SU-DHL-6 (cell line): ENCODE data around the gene NSD1.
"Not testable (repeated sequence)": the region's sequence is repeated elsewhere in the genome, so short reads cannot be mapped to it uniquely, and the experiment has no call there.

Source experiments
- H2AFZ ChIP-seq: fragments of 200-600 bp; sonication (generic); 2 replicates; pipeline ENCODE4 v1.6.1; 2014; ENCODE audit warnings: low read depth, mild to moderate bottlenecking, moderate library complexity, mixed read lengths, antibody characterized with exemption, low read length; ENCODE audit not compliant: severe bottlenecking
- H3F3A ChIP-seq: fragments of 200-600 bp; shearing (Covaris generic); 2 replicates; pipeline ENCODE4 v1.6.0; 2016; ENCODE audit warnings: antibody characterized with exemption, mild to moderate bottlenecking; ENCODE audit not compliant: insufficient read depth
- H3K27ac ChIP-seq: fragments of 200-600 bp; sonication (generic); 2 replicates; pipeline ENCODE4 v1.5.1; 2016; ENCODE audit warnings: low read depth, mild to moderate bottlenecking, low read length, moderate library complexity, mixed read lengths
- H3K27me3 ChIP-seq: fragments of 200-600 bp; sonication (generic), shearing (Covaris generic); 2 replicates; pipeline ENCODE4 v1.6.0; 2014; ENCODE audit warnings: mild to moderate bottlenecking, low read length
- H3K36me3 ChIP-seq: fragments of 200-600 bp; sonication (generic); 2 replicates; pipeline ENCODE4 v1.6.1; 2014; ENCODE audit warnings: mild to moderate bottlenecking, low read length, mixed read lengths
- H3K4me2 ChIP-seq: fragments of 300-600, 200-600 bp; shearing (Covaris generic), sonication (generic); 2 replicates; pipeline ENCODE4 v1.6.0; 2014; ENCODE audit warnings: low read length, low read depth, mild to moderate bottlenecking; ENCODE audit not compliant: poor library complexity, severe bottlenecking
- H3K4me3 ChIP-seq: fragments of 200-600 bp; sonication (generic); 2 replicates; pipeline ENCODE4 v1.5.1; 2014; ENCODE audit warnings: antibody characterized with exemption, low read length, mild to moderate bottlenecking, mixed read lengths; ENCODE audit not compliant: insufficient read depth, poor library complexity, severe bottlenecking
- H3K79me2 ChIP-seq: fragments of 200-600 bp; sonication (generic); 2 replicates; pipeline ENCODE4 v1.6.1; 2014; ENCODE audit warnings: mild to moderate bottlenecking, low read length, moderate library complexity; ENCODE audit not compliant: insufficient read depth
- H3K9ac ChIP-seq: fragments of 200-600 bp; sonication (generic); 2 replicates; pipeline ENCODE4 v1.7.0; 2014; ENCODE audit warnings: mild to moderate bottlenecking, low read length
- H3K9me2 ChIP-seq: fragments of 200-600 bp; sonication (generic); replicated peaks from 2 replicates; pipeline ENCODE4 v1.6.1; 2014; ENCODE audit warnings: low read length; ENCODE audit not compliant: insufficient read depth
- H3K9me3 ChIP-seq: fragments of 200-600 bp; sonication (generic); 2 replicates; pipeline ENCODE4 v1.6.1; 2014; ENCODE audit warnings: low read length, mixed read lengths; ENCODE audit not compliant: insufficient read depth
- H4K20me1 ChIP-seq: fragments of 200-600 bp; sonication (generic); 2 replicates; pipeline ENCODE4 v1.6.1; 2014; ENCODE audit warnings: low read depth, mild to moderate bottlenecking, antibody characterized with exemption, low read length, moderate library complexity, mixed read lengths
- CTCF ChIP-seq: fragments of 200-600 bp; sonication (generic); IDR thresholded peaks from one replicate; pipeline ENCODE4 v1.5.1; 2017; ENCODE audit warnings: antibody characterized with exemption, mild to moderate bottlenecking, low read length, moderate library complexity; ENCODE audit not compliant: insufficient read depth, poor library complexity, severe bottlenecking
- EZH2phosphoT487 ChIP-seq: fragments of 200-600 bp; sonication (generic), shearing (Covaris generic); conservative IDR thresholded peaks from 2 replicates; pipeline ENCODE4 v1.6.1; 2018; ENCODE audit warnings: mild to moderate bottlenecking, antibody characterized with exemption, low read length, moderate library complexity, mixed read lengths

The NSD1 gene

GRCh38 chr5:177176175-177176711 lies 42.7 kb downstream of the NSD1 start:
- 0 out of 2 replicates have a peak, but pooled peaks cover 4% of the 10 kb centered on the region for H3K36me3 ChIP-seq
- TF ChIP-seq EZH2phosphoT487 (no peak), CTCF (no peak)
- H4K20me1 ChIP-seq = no peaks in the 10 kb centered on the region
- no peaks in the 10 kb centered on the region for H3K9me2 ChIP-seq
- H3K27ac ChIP-seq = peak overlapping the region; percentile 91
- peaks cover 67% of the 10 kb centered on the region for H3F3A ChIP-seq
- peak overlapping the region; percentile 26 for H3K9ac ChIP-seq
- H3K4me2 ChIP-seq = peak overlapping the region; percentile 66
- H3K27me3 ChIP-seq = no peaks in the 10 kb centered on the region
- H3K79me2 ChIP-seq = peaks cover 85% of the 10 kb centered on the region
- H3K9me3 ChIP-seq = no peaks in the 10 kb centered on the region
- H2AFZ ChIP-seq = no peak overlapping the region
- peak overlapping the region; percentile 31 for H3K4me3 ChIP-seq

- H4K20me1 ChIP-seq, H3K9me3 ChIP-seq, H3K9me2 ChIP-seq, H2AFZ ChIP-seq, H3K4me3 ChIP-seq, H3K27me3 ChIP-seq, H3K36me3 ChIP-seq: not testable (repeated sequence)
- H3K4me2 ChIP-seq = peak overlapping the region; percentile 66
- H3K9ac ChIP-seq = peak overlapping the region; percentile 23
- peak overlapping the region; percentile 91 for H3K27ac ChIP-seq
- H3K79me2 ChIP-seq = peaks cover 88% of the 10 kb centered on the region
- peaks cover 51% of the 10 kb centered on the region for H3F3A ChIP-seq
These were observed 44.4 kb downstream of the NSD1 start for GRCh38 chr5:177177847-177178437.

- Histone ChIP-seq H3K79me2 (peaks cover 93% of the 10 kb centered on the region), H3K27ac (peak overlapping the region; percentile 91), H3K27me3 (no peaks in the 10 kb centered on the region), H3K36me3 (peaks cover 4% of the 10 kb centered on the region; the same call in 1 of the 2 replicates), H3K4me3 (no peak overlapping the region), H2AFZ (no peak overlapping the region), H3K9me3 (no peaks in the 10 kb centered on the region), H3F3A (peaks cover 50% of the 10 kb centered on the region), H3K4me2 (peak overlapping the region; percentile 66), H3K9ac (no peak overlapping the region), H4K20me1 (no peaks in the 10 kb centered on the region), H3K9me2 (no peaks in the 10 kb centered on the region)
- TF ChIP-seq EZH2phosphoT487 (no peak), CTCF (no peak)
These were observed 45.2 kb downstream of the NSD1 start for GRCh38 chr5:177178733-177179304.

- H3K36me3 ChIP-seq = peaks cover 4% of the 10 kb centered on the region; the same call in 1 of the 2 replicates
- H3K27ac ChIP-seq = peak overlapping the region; percentile 91; the same call in 1 of the 2 replicates
- H2AFZ ChIP-seq = no peak overlapping the region
- no peak overlapping the region for H3K9ac ChIP-seq
- H3K9me2 ChIP-seq = no peaks in the 10 kb centered on the region
- no peak overlapping the region for H3K4me3 ChIP-seq
- H3F3A ChIP-seq = peaks cover 46% of the 10 kb centered on the region
- no peak for TF ChIP-seq EZH2phosphoT487
- TF ChIP-seq CTCF = no peak
- no peak overlapping the region for H3K4me2 ChIP-seq
- no peaks in the 10 kb centered on the region for H3K9me3 ChIP-seq
- H4K20me1 ChIP-seq = no peaks in the 10 kb centered on the region
- H3K27me3 ChIP-seq = no peaks in the 10 kb centered on the region
- H3K79me2 ChIP-seq = peaks cover 93% of the 10 kb centered on the region
These were observed 45.9 kb downstream of the NSD1 start for GRCh38 chr5:177179431-177179830.
